Activated CD8-positive, alpha-beta memory T cell treated with anti-CD3 and anti-CD28 coated beads, Interleukin-2, amount 10 ng/mL, durations not matched to agents 7 days and 5 days (primary cell): ENCODE data around the gene LSAMP. TPM values are rescaled to one million over a fixed set of nuclear protein-coding genes. Genes with fewer than 3 reads are reported as not detected.

Experiments
- ATAC-seq: fragments of 150-1000 bp; cut with Tn5 transposase; one replicate; pipeline ENCODE4 v1.10.0; 2021; ENCODE audit warnings: moderate library complexity
- CTCF ChIA-PET: fragments of 350-600 bp; sonication (Branson Sonifier 250); formaldehyde crosslinking; loops from one replicate; lab custom pipeline; 2021; ENCODE audit warnings: antibody characterized with exemption; lab: Charles Lee
- DNase-seq: peaks from one replicate; pipeline ENCODE4 v3.0.0-alpha.2; 2020
- H3K27ac Mint-ChIP-seq: one replicate; pipeline ENCODE4 v1.8.0; 2021; ENCODE audit warnings: mild to moderate bottlenecking, mixed read lengths
- H3K27me3 Mint-ChIP-seq: one replicate; pipeline ENCODE4 v1.8.0; 2021; ENCODE audit warnings: mixed read lengths
- H3K36me3 Mint-ChIP-seq: one replicate; pipeline ENCODE4 v1.8.0; 2021; ENCODE audit warnings: mild to moderate bottlenecking, mixed read lengths
- H3K4me1 Mint-ChIP-seq: one replicate; pipeline ENCODE4 v1.8.0; 2021; ENCODE audit warnings: mixed read lengths
- H3K4me3 Mint-ChIP-seq: one replicate; pipeline ENCODE4 v1.8.0; 2021; ENCODE audit warnings: mild to moderate bottlenecking, moderate library complexity, mixed read lengths
- H3K9me3 Mint-ChIP-seq: one replicate; pipeline ENCODE4 v1.8.0; 2022; ENCODE audit warnings: low read depth, mixed read lengths
- total RNA-seq, 2 experiments: library from RNA; stranded (reverse); gene quantifications; one replicate each; pipeline ENCODE4 v1.2.3, GENCODE V29; 2021

LSAMP gene
- total RNA-seq, 2 experiments from 2014 or later: not detected

DNA sequence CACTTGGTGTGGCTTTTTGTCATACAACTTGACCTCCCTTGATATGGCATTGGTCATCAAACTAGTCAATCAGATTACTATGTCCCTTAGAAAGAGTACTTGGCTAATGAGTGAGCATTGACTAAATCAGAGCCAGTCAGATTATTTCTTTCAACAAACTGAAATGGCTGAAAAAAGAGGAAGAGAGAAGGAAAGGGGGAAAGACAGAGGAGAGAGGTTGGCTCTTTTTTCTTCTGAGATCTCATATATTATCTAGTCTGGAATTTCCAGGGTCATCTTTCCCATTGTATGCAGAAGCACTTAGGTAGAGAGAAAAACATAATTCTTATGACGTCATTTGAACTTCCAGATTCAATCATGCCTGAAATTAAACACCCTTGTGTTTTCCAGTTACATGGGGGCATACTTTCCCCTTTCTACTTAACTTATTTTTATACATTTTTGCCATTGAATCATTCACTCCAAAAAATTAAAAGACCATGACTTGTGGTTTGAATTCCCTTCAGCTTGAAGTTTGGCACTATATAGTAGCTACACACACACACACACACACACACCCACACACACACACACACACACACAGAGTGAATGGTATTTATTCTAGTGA lies 387.8 kb downstream of the LSAMP start:
- ATAC-seq: no peak
- CTCF ChIA-PET: no interaction called here
- no peaks in the 10 kb centered on the region for H3K36me3 Mint-ChIP-seq

GRCh38 chr3:116056280-116056679 lies 389.0 kb downstream of the LSAMP start:
- Mint-ChIP-seq H3K4me3 (no peak overlapping the region), H3K27ac (no peak overlapping the region), H3K9me3 (no peaks in the 10 kb centered on the region), H3K27me3 (no peaks in the 10 kb centered on the region), H3K36me3 (no peaks in the 10 kb centered on the region), H3K4me1 (no peaks in the 10 kb centered on the region)
- CTCF ChIA-PET: no interaction called here
- DNase-seq (no peak), ATAC-seq (no peak)

More for the DNA sequence above, 387.8 kb downstream of the LSAMP start:
- Mint-ChIP-seq H3K9me3 (no peaks in the 10 kb centered on the region), H3K27ac (no peak overlapping the region), H3K4me1 (no peaks in the 10 kb centered on the region), H3K27me3 (no peaks in the 10 kb centered on the region), H3K4me3 (no peak overlapping the region)
- no peak for DNase-seq

- H3K27ac Mint-ChIP-seq: no peak overlapping the region
- CTCF ChIA-PET: no interaction called here
- H3K4me1 Mint-ChIP-seq: no peaks in the 10 kb centered on the region
- DNase-seq: no peak
- H3K4me3 Mint-ChIP-seq: no peak overlapping the region
- no peaks in the 10 kb centered on the region for H3K9me3 Mint-ChIP-seq
- H3K36me3 Mint-ChIP-seq: no peaks in the 10 kb centered on the region
- ATAC-seq: no peak
- H3K27me3 Mint-ChIP-seq: no peaks in the 10 kb centered on the region
Observed at GRCh38 chr3:116053017-116053416, 392.3 kb downstream of the LSAMP start.

DNA sequence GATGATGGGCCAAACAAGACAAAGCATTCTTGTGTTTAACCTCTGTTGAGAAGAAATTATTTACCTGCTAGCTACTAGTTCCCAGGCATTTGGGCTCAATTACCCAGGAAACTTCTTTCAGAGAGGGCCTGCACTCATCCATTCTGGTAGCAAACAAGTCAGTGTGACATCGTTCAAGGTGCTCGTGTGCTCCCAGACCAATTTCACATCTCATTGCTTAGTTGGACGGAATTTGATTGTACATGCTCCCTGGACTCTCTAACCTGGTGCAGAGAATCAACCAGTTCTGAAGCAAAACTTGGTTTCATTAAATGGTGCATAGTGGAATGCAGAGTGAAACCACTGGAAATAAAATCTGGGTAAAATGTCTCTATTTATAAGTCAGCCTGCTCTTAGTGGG lies 392.7 kb downstream of the LSAMP start:
- DNase-seq: no peak
- Mint-ChIP-seq H3K4me3 (no peak overlapping the region), H3K27me3 (no peaks in the 10 kb centered on the region), H3K9me3 (no peaks in the 10 kb centered on the region), H3K36me3 (no peaks in the 10 kb centered on the region), H3K4me1 (no peaks in the 10 kb centered on the region), H3K27ac (no peak overlapping the region)
- CTCF ChIA-PET: no interaction called here
- no peak for ATAC-seq

DNA sequence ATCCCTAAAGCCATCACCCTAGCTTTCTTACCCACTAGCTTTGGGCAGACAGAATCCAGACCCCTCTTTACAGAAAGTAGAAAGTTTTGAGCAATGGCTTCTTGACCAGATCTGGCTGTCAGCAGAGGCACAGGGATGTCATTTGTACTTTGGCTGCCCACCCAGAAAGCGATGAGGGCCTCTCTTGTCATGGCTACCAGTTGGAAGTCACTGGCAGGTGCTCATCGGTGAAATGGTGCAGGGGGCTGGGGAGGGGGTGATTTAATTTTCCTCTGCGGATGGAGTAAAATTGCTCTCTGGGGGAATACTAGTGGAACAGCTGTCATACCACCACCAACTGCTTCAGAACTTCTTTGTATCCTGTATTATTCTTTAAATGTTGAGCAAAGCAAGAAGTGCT lies 393.7 kb downstream of the LSAMP start:
- Mint-ChIP-seq H3K4me1 (no peaks in the 10 kb centered on the region), H3K27me3 (no peaks in the 10 kb centered on the region), H3K27ac (no peak overlapping the region), H3K4me3 (no peak overlapping the region), H3K9me3 (no peaks in the 10 kb centered on the region), H3K36me3 (no peaks in the 10 kb centered on the region)
- ATAC-seq (no peak), DNase-seq (no peak)
- CTCF ChIA-PET: no interaction called here

DNA sequence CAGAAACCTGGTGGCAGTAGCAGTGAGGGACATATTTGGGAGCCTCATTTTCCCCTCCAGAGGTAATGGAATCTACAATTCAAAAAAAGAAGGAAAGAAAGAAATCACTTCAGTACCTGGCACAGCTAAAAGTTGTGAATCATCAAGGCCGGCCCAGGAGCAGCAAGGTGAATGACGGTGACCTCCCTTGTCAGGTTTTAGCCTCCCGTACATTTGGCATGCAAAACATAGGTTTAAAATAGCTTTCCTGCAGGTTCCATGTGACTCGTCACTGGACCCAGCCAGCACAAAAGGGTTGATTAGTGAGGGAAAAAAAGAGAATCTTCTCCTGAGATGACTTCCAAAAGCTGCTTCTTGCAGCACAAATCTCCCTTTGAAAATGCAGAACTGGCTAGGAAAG lies 394.2 kb downstream of the LSAMP start:
- CTCF ChIA-PET: no interaction called here
- no peak for ATAC-seq
- no peaks in the 10 kb centered on the region for H3K4me1 Mint-ChIP-seq
- no peaks in the 10 kb centered on the region for H3K36me3 Mint-ChIP-seq
- H3K27ac Mint-ChIP-seq: no peak overlapping the region
- no peaks in the 10 kb centered on the region for H3K9me3 Mint-ChIP-seq
- no peak for DNase-seq
- H3K4me3 Mint-ChIP-seq: no peak overlapping the region
- no peaks in the 10 kb centered on the region for H3K27me3 Mint-ChIP-seq

DNA sequence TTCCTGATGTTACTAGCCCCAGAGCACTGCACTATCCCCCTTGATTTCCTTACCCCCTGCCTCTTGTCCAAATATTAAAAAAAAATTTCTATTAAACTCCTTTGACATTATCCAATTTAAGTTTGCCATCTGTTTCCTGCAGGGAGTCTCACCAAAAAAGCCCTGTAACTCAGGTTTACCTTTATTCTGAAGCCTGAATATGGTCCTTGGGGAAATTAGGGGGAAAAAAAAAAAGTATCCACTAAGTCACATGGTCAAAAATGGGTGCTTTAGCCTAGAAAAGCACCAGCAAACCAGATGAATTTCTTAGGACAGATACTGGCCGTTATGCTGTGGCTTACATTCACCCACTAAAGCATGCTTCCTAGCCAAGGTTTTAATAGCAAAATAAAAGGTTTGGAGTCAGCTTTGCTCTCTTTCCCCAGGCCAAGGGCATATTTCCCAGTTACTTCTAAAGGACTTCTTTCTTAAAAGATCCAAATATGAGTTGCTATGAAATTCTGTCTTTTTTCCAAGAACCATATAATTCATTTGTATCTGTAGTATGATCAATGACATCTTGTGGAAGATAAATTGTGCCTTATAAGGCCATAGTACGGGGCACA lies 394.9 kb downstream of the LSAMP start:
- Mint-ChIP-seq H3K27ac (no peak overlapping the region), H3K27me3 (no peaks in the 10 kb centered on the region), H3K4me1 (no peaks in the 10 kb centered on the region), H3K9me3 (no peaks in the 10 kb centered on the region), H3K36me3 (no peaks in the 10 kb centered on the region), H3K4me3 (no peak overlapping the region)
- ATAC-seq (no peak), DNase-seq (no peak)
- CTCF ChIA-PET: no interaction called here

DNA sequence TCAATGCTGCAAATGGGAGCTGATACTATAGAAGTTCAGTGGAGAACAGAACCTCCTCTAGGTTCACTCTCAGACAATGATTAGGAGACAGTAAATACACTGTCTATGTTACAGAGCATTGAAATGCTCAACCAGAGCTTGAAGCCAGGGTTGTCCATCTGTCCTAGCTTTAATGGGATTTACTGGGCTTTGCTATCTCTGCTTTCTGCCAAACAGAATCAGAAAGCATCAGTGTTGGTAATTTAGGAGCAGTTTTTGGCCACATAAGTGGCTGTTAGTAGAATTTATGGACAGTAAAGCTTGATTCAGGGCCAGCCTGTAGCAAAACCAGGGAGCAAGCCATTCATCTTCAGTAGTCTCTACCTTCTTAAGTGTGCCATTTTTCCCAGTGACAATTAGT lies 396.3 kb downstream of the LSAMP start:
- DNase-seq (no peak), ATAC-seq (no peak)
- Mint-ChIP-seq H3K4me1 (no peaks in the 10 kb centered on the region), H3K9me3 (no peaks in the 10 kb centered on the region), H3K4me3 (no peak overlapping the region), H3K36me3 (no peaks in the 10 kb centered on the region), H3K27me3 (no peaks in the 10 kb centered on the region), H3K27ac (no peak overlapping the region)
- CTCF ChIA-PET: no interaction called here

DNA sequence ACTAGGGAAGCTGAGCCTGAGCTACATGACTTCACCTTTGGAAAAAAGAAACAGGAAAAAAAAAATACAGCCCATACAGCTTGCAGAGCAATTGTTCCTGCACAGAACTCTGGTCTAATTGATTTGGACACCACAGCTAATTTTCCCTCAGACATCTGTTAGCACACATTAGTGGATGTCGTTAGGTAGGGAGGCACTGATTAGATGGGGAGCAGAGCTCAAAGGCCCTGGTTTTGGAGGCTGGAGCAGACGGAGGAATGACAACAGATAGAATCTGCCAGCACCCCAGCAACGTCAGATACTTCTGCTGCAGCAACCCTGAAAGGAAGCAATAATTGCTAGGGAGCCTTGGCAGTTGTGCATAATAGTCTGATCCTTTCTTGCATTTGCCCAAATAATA lies 398.9 kb downstream of the LSAMP start:
- DNase-seq (no peak), ATAC-seq (no peak)
- Mint-ChIP-seq H3K9me3 (no peaks in the 10 kb centered on the region), H3K27me3 (no peaks in the 10 kb centered on the region), H3K27ac (no peak overlapping the region), H3K4me3 (no peak overlapping the region), H3K4me1 (no peaks in the 10 kb centered on the region), H3K36me3 (no peaks in the 10 kb centered on the region)
- CTCF ChIA-PET: no interaction called here

DNA sequence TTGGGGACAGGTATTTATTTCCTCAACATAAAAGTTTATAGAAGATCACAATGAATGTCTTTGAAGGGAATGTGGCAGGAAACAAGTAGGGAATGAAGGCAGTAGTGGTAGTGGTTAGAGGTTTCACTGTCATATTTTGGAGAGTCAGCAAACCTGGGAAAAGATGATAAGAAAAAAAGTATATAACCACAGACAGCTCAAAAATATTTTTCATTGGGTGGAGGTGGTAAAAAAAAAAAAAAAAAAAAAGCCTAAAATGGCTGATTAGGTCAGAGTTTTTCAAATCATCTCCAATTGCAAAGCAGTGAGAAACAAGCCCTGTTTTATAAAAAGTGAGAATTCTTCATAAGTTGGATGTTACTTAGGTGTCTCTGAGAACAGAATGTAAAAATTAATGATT lies 400.0 kb downstream of the LSAMP start:
- Mint-ChIP-seq H3K27me3 (no peaks in the 10 kb centered on the region), H3K9me3 (no peaks in the 10 kb centered on the region), H3K36me3 (no peaks in the 10 kb centered on the region), H3K4me3 (no peak overlapping the region), H3K4me1 (no peaks in the 10 kb centered on the region), H3K27ac (no peak overlapping the region)
- CTCF ChIA-PET: no interaction called here
- no peak for DNase-seq
- no peak for ATAC-seq

- no peaks in the 10 kb centered on the region for H3K27me3 Mint-ChIP-seq
- H3K36me3 Mint-ChIP-seq: no peaks in the 10 kb centered on the region
- no peak overlapping the region for H3K27ac Mint-ChIP-seq
- no peak overlapping the region for H3K4me3 Mint-ChIP-seq
- DNase-seq (no peak), ATAC-seq (no peak)
- CTCF ChIA-PET: no interaction called here
- no peaks in the 10 kb centered on the region for H3K4me1 Mint-ChIP-seq
- no peaks in the 10 kb centered on the region for H3K9me3 Mint-ChIP-seq
Observed at GRCh38 chr3:116040152-116040551, 405.1 kb downstream of the LSAMP start.

- no peak overlapping the region for H3K27ac Mint-ChIP-seq
- H3K4me1 Mint-ChIP-seq: no peaks in the 10 kb centered on the region
- DNase-seq: no peak
- no peak overlapping the region for H3K4me3 Mint-ChIP-seq
- ATAC-seq: no peak
- no peaks in the 10 kb centered on the region for H3K27me3 Mint-ChIP-seq
- H3K9me3 Mint-ChIP-seq: no peaks in the 10 kb centered on the region
- CTCF ChIA-PET: no interaction called here
- no peaks in the 10 kb centered on the region for H3K36me3 Mint-ChIP-seq
Observed at GRCh38 chr3:116039651-116039985, 405.7 kb downstream of the LSAMP start.

DNA sequence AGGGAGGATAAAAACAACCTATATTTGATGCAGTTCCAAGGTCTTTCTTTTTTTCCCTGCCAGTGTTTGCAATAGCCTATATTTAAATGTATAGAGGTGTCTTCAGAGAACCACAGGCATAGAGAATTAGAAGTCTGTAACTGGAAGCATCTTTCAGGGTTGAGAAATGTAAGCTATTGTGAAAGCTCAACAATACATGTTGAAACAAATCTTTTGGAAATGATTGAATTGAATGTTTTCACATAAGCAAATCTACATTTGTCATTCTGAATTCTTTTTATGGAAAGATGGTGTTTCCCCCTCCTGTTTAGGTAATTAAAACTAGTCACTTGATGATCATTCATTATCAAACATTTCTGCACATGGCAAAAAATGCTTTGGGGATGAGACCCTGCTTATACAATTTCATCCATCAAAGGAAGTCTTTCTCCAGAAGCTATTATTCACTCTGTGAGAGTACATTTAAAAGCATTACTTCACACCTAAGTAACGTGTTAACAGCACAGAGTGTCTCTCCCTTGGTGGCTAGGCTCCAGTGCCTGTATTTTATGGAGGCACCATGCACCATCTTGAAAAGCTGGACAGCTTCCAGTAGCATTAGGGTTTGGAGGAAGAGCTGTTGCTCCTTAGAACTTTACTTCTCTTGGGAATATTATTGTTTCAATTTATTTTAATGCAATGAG lies 406.2 kb downstream of the LSAMP start:
- Mint-ChIP-seq H3K4me1 (no peaks in the 10 kb centered on the region), H3K36me3 (no peaks in the 10 kb centered on the region), H3K27me3 (no peaks in the 10 kb centered on the region), H3K4me3 (no peak overlapping the region), H3K27ac (no peak overlapping the region), H3K9me3 (no peaks in the 10 kb centered on the region)
- ATAC-seq (no peak), DNase-seq (no peak)
- CTCF ChIA-PET: no interaction called here
